ENCODE data around the gene FAM50B. TPM values are rescaled to one million over a fixed set of nuclear protein-coding genes. Genes with fewer than 3 reads are reported as not detected.
A peak's percentile ranks its signal among the peaks of the same experiment; 100 is the strongest.

Gene FAM50B
- total and polyA plus RNA-seq, 4 donors, result 8.8 to 12.3 (median 11.1) TPM

- Histone ChIP-seq H3K36me3 (ENCODE audit: control insufficient read depth in 4 of 4, insufficient read depth in 3 of 4, low read depth in 1 of 4, low read length in 3 of 4) (no peaks in the 10 kb centered on the region), H3K27ac (ENCODE audit: low read depth in 1 of 2, low read length in 2 of 2) (peak overlapping the region; percentile 83 to 93), H3K4me1 (ENCODE audit: control insufficient read depth in 4 of 4, insufficient read depth in 4 of 4, low read length in 3 of 4) (peaks cover 6 to 45% (median 30%) of the 10 kb centered on the region in 4 donors), H3K9ac (ENCODE audit: low read depth in 1 of 2, low read length in 2 of 2) (peak overlapping the region in 1 of 2 donors; percentile 69), H3K27me3 (ENCODE audit: control insufficient read depth in 4 of 4, insufficient read depth in 4 of 4, low read length in 3 of 4) (no peaks in the 10 kb centered on the region), H3K9me3 (ENCODE audit: control insufficient read depth in 4 of 4, low read length in 3 of 4) (no peaks in the 10 kb centered on the region), H3K4me3 (ENCODE audit: low read depth in 1 of 3, low read length in 3 of 3) (no peak overlapping the region)
- peak; percentile 33 for DNase-seq (ENCODE audit: low spot score)
- TF ChIP-seq JUND (IDR thresholded peaks at IDR 0.05) (no peak), FOXA2 (IDR thresholded peaks at IDR 0.05) (peak; percentile 95), GABPA (IDR thresholded peaks at IDR 0.05 in 1 of 2, conservative IDR thresholded peaks at IDR 0.05 in 1 of 2) (no peak), TAF1 (conservative IDR thresholded peaks at IDR 0.05) (no peak), RAD21 (IDR thresholded peaks at IDR 0.05) (no peak), ATF3 (IDR thresholded peaks at IDR 0.05) (peak; percentile 31), ZBTB33 (IDR thresholded peaks at IDR 0.05) (no peak), MAX (IDR thresholded peaks at IDR 0.05) (no peak), FOXA1 (IDR thresholded peaks at IDR 0.05) (peak; percentile 91), YY1 (IDR thresholded peaks at IDR 0.05) (peak; percentile 76)
- WGBS, result 41% methylated on average over 6 of the region's 6 CpGs
Measured at GRCh38 chr6:3841066-3841454, 8.1 kb upstream of the FAM50B start.

- Histone ChIP-seq H3K4me3 (ENCODE audit: low read depth in 1 of 3, low read length in 3 of 3) (no peak overlapping the region), H3K36me3 (ENCODE audit: control insufficient read depth in 4 of 4, insufficient read depth in 3 of 4, low read depth in 1 of 4, low read length in 3 of 4) (no peaks in the 10 kb centered on the region), H3K27me3 (ENCODE audit: control insufficient read depth in 4 of 4, insufficient read depth in 4 of 4, low read length in 3 of 4) (no peaks in the 10 kb centered on the region), H3K9me3 (ENCODE audit: control insufficient read depth in 4 of 4, low read length in 3 of 4) (no peaks in the 10 kb centered on the region), H3K9ac (ENCODE audit: low read depth in 1 of 2, low read length in 2 of 2) (peak overlapping the region; percentile 42 to 92), H3K27ac (ENCODE audit: low read depth in 1 of 2, low read length in 2 of 2) (peak overlapping the region; percentile 83 to 93), H3K4me1 (ENCODE audit: control insufficient read depth in 4 of 4, insufficient read depth in 4 of 4, low read length in 3 of 4) (peaks cover 6 to 40% (median 25%) of the 10 kb centered on the region in 4 donors)
- 41% methylated on average over 9 of the region's 9 CpGs for whole genome bisulfite sequencing
- peak; percentile 52 for DNase-seq (ENCODE audit: low spot score)
- TF ChIP-seq FOXA2 (IDR thresholded peaks at IDR 0.05), result peak; percentile 60
- peak; percentile 60 to 76 for TF ChIP-seq RAD21 (IDR thresholded peaks at IDR 0.05)
- TF ChIP-seq MAX (IDR thresholded peaks at IDR 0.05), result peak; percentile 91
- TF ChIP-seq HNF4G (IDR thresholded peaks at IDR 0.05), result peak; percentile 96
- peak; percentile 23 for TF ChIP-seq ATF3 (IDR thresholded peaks at IDR 0.05)
- peak; percentile 44 for TF ChIP-seq TAF1 (conservative IDR thresholded peaks at IDR 0.05)
- peak; percentile 82 for TF ChIP-seq YY1 (IDR thresholded peaks at IDR 0.05)
- TF ChIP-seq FOXA1 (IDR thresholded peaks at IDR 0.05), result peak; percentile 56
- TF ChIP-seq JUND (IDR thresholded peaks at IDR 0.05), result peak; percentile 49 to 85
- peak; percentile 38 for TF ChIP-seq ZBTB33 (IDR thresholded peaks at IDR 0.05)
- TF ChIP-seq GABPA (IDR thresholded peaks at IDR 0.05 in 1 of 2, conservative IDR thresholded peaks at IDR 0.05 in 1 of 2), result no peak
- peak; percentile 97 to 98 for TF ChIP-seq HNF4A (conservative IDR thresholded peaks at IDR 0.05)
- TF ChIP-seq EGR1 (IDR thresholded peaks at IDR 0.05; ENCODE audit: low read depth in 2 of 2), result peak in 1 of 2 donors; percentile 51
- TF ChIP-seq NR2F2 (IDR thresholded peaks at IDR 0.05), result peak; percentile 93
- TF ChIP-seq, protein P1, sequence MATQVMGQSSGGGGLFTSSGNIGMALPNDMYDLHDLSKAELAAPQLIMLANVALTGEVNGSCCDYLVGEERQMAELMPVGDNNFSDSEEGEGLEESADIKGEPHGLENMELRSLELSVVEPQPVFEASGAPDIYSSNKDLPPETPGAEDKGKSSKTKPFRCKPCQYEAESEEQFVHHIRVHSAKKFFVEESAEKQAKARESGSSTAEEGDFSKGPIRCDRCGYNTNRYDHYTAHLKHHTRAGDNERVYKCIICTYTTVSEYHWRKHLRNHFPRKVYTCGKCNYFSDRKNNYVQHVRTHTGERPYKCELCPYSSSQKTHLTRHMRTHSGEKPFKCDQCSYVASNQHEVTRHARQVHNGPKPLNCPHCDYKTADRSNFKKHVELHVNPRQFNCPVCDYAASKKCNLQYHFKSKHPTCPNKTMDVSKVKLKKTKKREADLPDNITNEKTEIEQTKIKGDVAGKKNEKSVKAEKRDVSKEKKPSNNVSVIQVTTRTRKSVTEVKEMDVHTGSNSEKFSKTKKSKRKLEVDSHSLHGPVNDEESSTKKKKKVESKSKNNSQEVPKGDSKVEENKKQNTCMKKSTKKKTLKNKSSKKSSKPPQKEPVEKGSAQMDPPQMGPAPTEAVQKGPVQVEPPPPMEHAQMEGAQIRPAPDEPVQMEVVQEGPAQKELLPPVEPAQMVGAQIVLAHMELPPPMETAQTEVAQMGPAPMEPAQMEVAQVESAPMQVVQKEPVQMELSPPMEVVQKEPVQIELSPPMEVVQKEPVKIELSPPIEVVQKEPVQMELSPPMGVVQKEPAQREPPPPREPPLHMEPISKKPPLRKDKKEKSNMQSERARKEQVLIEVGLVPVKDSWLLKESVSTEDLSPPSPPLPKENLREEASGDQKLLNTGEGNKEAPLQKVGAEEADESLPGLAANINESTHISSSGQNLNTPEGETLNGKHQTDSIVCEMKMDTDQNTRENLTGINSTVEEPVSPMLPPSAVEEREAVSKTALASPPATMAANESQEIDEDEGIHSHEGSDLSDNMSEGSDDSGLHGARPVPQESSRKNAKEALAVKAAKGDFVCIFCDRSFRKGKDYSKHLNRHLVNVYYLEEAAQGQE (IDR thresholded peaks at IDR 0.05), result peak; percentile 82
- TF ChIP-seq, protein P2, sequence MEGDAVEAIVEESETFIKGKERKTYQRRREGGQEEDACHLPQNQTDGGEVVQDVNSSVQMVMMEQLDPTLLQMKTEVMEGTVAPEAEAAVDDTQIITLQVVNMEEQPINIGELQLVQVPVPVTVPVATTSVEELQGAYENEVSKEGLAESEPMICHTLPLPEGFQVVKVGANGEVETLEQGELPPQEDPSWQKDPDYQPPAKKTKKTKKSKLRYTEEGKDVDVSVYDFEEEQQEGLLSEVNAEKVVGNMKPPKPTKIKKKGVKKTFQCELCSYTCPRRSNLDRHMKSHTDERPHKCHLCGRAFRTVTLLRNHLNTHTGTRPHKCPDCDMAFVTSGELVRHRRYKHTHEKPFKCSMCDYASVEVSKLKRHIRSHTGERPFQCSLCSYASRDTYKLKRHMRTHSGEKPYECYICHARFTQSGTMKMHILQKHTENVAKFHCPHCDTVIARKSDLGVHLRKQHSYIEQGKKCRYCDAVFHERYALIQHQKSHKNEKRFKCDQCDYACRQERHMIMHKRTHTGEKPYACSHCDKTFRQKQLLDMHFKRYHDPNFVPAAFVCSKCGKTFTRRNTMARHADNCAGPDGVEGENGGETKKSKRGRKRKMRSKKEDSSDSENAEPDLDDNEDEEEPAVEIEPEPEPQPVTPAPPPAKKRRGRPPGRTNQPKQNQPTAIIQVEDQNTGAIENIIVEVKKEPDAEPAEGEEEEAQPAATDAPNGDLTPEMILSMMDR (IDR thresholded peaks at IDR 0.05; ENCODE audit: low read depth, low read length, missing input control), result no peak
- peak; percentile 97 to 98 for TF ChIP-seq RXRA (IDR thresholded peaks at IDR 0.05)
- peak; percentile 99 for TF ChIP-seq SP1 (IDR thresholded peaks at IDR 0.05)
Measured at GRCh38 chr6:3841711-3842565, 7.2 kb upstream of the FAM50B start.
